ENCODE results near the gene TCHHL1. TPM values are rescaled to one million over a fixed set of nuclear protein-coding genes. Genes with fewer than 3 reads are reported as not detected.

Gene TCHHL1
- total and polyA plus RNA-seq, 2 of the 13 experiments (the other 11 are each of a cell fraction or from before 2014, with no cell fraction given) = not detected

GRCh38 chr1:152127673-152128072 lies 38.8 kb upstream of the TCHHL1 start (continued):
- TF ChIP-seq ZHX2 (IDR thresholded peaks at IDR 0.05; ENCODE audit: low read depth) (no peak), ZHX2 (CRISPR knock-in tag; IDR thresholded peaks at IDR 0.05; ENCODE audit: borderline replicate concordance) (no peak), ZSCAN31 (CRISPR knock-in tag; IDR thresholded peaks at IDR 0.05; ENCODE audit: low read depth) (no peak), SIN3A (IDR thresholded peaks at IDR 0.05; ENCODE audit: borderline replicate concordance, low read depth, low read length) (no peak), ZSCAN20 (CRISPR knock-in tag; IDR thresholded peaks at IDR 0.05; ENCODE audit: borderline replicate concordance) (no peak), RAD21 (CRISPR knock-in tag; IDR thresholded peaks at IDR 0.05) (no peak), YEATS2 (CRISPR knock-in tag; IDR thresholded peaks at IDR 0.05; ENCODE audit: borderline replicate concordance) (no peak), PBX2 (CRISPR knock-in tag; IDR thresholded peaks at IDR 0.05) (no peak)

Data from HepG2 (cell line).